RPMI7951 (cell line): ENCODE results near the gene ANK2. TPM values are rescaled to one million over a fixed set of nuclear protein-coding genes. Genes with fewer than 3 reads are reported as not detected.
"Not testable (repeated sequence)": the region's sequence is repeated elsewhere in the genome, so short reads cannot be mapped to it uniquely, and the experiment has no call there.

ENCODE experiments used
- DNase-seq: peaks from one replicate; pipeline ENCODE4 v3.0.0-alpha.2; 2012; ENCODE audit warnings: low read depth
- total RNA-seq: library from RNA; depleted of rRNA; stranded (reverse); fragments of >200 nt; shearing (Covaris generic); gene quantifications from 2 replicates; pipeline ENCODE4 v1.2.3, GENCODE V29; 2014

ANK2 gene
- total RNA-seq, 1 experiment from 2014 or later = 10.5 TPM

DNA sequence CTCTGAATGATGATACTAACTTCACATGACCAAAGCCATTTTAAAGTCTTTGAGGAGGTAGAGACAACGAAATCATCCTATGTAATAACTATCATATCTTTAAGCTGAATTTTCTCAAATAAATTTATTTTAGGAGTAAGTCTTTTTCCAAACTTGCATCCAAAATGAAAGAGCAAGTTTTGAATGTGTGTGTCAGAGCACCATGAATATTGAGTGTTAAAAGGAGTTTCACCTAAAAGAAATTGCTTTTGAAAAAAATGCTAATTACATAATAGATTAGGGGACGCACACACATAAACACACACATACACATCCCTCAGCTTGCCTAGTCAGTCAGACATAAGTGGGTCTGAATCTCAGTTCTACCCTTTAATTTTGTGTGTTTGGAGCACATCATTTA lies 1.9 kb downstream of the ANK2 start:
- DNase-seq = no peak

GRCh38 chr4:113052379-113052951 lies 3.0 kb downstream of the ANK2 start:
- DNase-seq = peak; percentile 58

GRCh38 chr4:113053883-113054282 lies 4.4 kb downstream of the ANK2 start:
- DNase-seq = no peak

DNA sequence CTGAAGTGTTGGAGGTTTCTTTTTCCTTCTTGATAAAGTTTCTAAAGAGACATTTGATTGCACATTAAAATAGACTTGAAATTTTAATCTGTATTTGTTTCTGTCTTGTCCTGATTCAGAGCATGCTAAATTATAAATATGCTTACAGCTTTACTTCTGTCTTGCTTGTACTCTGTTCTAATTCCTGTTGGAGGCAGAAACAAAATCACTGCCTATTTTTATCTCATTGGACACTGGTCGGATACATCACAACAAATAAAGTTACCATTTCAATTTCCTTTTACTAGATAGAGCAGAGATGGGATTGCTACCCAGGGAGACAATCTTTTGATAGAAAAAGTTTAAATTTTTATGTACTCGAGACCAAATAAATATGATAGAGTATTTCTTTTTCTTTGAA lies 6.9 kb downstream of the ANK2 start:
- no peak for DNase-seq

DNA sequence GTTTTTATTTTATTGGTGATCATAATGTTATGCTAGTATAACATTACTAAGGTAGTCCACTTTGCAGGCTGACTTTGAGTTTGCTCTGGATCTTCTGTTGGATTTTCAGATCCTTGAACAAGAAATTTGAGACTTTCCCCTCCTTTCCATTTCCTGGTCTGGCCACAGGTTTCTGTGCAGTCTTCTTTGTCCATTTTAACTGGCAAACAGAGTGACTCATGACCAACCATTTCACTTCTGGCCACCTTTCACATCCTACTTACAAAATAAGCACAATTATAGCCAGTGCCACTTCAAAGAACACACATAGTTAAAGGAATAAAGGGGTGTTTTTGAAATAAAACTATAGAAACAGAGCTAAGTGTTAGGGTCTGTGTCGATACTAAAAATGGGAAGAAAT lies 8.4 kb downstream of the ANK2 start:
- DNase-seq = peak; percentile 29

- DNase-seq = no peak
Measured at GRCh38 chr4:113059449-113060182, 10.2 kb downstream of the ANK2 start.

DNA sequence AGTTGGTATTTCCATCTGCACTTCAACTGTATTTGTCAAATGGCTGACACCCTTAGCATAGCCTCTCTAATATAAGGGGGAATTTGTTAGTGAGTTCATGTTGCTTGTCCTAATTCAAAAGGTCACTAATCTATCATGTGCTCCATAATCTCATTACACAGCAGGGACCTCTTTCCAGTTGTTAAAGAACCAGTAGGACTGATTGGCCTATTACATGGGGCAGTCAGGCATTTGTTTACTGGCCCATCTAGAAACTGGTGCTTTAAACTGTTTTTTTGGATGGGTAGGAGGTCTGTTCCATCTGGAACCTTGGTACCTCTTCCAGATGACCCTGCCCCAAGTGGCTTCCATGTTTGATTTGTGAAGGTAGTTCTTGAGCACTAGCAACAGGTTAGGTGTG lies 11.4 kb downstream of the ANK2 start:
- no peak for DNase-seq

DNA sequence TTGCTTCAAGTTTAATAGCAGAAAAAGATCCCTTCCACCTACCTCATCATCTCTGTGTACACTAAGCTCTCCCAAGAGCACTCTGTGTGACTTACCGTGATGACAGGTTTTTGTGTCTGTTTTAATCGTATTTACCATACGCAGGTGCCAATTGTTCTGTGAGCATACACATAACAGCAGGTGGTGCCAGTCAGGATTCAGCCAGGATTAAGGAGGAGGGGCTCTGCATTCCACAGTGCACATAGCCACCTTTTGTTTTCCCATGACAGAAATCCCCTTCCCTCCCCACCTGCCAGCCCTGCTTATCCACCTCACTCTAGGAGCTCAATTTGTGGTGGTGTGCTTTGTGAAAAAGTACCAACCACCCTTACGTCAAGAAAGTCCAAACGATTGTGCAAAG lies 14.8 kb downstream of the ANK2 start:
- no peak for DNase-seq

GRCh38 chr4:113065629-113066028 lies 16.2 kb downstream of the ANK2 start:
- DNase-seq = no peak

GRCh38 chr4:113068771-113069170 lies 19.3 kb downstream of the ANK2 start:
- not testable (repeated sequence) for DNase-seq

- DNase-seq = peak; percentile 23
Measured at GRCh38 chr4:113069212-113069892, 19.9 kb downstream of the ANK2 start.

DNA sequence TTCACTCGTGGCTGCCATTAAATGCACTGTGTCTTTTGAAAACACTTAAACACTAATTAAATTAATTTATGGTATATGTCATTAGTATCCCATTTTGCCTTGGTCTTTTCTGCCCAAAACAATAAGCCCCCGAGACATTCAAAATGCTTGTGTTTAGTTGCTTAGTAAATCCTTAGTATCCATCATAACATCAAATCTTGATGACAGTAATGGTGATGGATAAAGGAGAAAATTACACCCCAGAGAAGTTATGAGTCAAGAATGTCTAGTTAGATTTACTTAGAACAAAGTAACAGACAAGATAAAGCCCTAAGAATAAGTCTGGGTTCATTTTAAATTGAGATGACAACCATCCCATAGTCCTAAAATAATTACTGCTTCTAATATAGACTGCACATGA lies 21.3 kb downstream of the ANK2 start:
- no peak for DNase-seq

DNA sequence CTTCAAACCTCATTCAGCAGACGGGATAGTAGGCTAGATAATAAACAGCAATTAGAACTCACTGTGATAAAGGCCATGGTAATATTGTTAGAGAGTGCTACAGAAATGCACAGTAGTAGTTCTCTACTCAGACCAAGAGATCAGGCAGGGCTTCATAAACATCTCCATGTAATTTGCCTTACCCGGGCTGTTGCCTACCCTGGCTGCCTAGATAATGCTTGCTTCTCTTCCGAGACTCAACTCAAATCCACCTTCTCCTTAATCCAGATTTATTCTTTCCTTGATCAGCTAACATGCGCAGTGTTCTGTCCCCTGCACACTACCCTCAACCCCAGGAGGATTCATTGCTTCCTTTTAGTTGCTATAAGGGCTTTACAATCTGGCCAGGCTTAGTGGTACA lies 21.8 kb downstream of the ANK2 start:
- DNase-seq = no peak

- DNase-seq = no peak
Measured at GRCh38 chr4:113071805-113072204, 22.4 kb downstream of the ANK2 start.

DNA sequence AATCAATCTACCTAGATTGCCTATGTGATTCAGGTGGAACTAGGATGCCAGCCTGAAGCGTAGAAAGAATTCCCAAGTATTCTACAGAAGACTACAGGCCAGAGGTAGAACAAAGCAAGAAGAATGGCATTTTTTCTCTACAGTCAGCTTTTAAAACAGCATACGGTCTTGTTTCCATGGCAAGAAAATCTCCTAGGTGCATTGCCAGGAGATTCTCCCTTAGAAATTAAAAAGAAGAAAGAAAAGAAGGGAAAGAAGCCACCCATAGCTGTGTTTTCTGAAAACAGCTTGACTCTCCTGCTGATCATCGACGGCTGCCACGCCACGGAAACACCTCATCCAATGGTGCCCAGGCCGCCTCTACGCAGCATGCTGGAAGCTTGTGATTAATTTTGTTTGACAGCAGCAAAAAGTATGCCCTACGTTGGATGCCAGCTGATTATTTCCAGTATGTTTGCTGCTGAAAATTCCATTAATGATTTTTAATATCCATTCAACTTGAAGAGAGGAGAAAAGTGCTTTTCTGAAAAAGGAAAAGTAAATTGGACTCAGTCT lies 24.1 kb downstream of the ANK2 start:
- no peak for DNase-seq

- no peak for DNase-seq
Measured at GRCh38 chr4:113077575-113077974, 28.1 kb downstream of the ANK2 start.

DNA sequence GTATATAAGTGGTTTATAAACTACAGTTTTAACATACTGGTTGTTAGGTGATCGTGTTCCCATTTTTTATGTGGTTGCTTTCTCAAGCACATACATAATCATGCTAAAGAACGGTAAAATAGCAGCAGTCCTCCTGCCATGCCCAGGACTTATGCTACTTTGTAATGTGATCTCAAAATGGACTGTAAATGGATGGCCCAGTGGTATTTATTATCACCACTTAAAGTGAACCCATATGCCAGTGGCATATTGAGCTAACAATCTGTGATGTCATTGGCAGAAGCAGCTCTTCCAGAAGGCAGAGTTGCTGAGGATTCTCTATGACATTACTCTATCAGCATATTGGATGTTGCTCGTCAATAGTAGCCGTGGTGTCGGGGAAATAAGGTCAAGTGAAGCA lies 28.6 kb downstream of the ANK2 start:
- no peak for DNase-seq

GRCh38 chr4:113080050-113080449 lies 30.6 kb downstream of the ANK2 start:
- DNase-seq = no peak

DNA sequence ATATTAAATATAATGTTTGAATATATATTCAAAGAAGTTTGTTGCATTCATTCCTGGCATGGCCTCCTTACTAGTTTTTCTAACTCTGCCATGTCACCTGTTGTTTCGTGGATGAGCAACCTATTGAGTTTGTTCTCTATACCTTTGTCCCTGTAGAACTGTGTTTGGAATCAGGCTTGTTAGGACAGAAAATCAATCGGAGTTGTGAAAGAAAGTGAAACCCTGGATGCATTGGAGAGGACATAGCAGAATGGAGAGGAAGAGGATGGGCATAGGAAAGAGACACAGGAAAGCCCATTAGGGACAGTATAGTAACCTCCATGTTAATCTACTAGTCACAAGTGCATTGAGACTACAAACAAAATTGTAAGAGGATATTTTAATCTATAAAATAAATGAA lies 31.2 kb downstream of the ANK2 start:
- no peak for DNase-seq

- DNase-seq = no peak
Measured at GRCh38 chr4:113083346-113083745, 33.9 kb downstream of the ANK2 start.

DNA sequence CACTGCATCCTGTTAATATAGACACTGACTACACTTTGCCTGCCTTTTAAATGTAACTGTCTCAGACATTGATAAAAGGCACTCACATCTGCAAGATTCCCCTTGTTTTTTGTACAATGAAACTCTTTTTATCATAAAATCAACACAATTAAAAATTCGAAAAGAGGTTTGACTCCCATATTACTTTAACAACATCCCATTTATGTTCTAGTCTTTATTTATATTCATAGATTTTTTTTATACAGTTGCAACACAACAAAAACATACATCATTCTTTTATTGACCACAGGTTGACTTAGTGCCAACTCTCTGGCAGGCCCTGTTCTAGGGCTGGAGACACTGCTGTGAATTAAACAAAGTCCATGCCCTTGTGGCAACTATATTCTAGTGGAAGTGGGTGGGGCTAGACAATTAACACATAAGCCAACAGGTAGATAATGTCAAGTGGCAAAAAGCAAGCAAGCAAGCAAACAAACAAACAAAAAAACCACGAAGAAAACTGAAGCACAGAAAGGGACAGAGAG lies 36.8 kb downstream of the ANK2 start:
- no peak for DNase-seq

- no peak for DNase-seq
Measured at GRCh38 chr4:113088050-113088449, 38.6 kb downstream of the ANK2 start.

- no peak for DNase-seq
Measured at GRCh38 chr4:113090954-113091353, 41.5 kb downstream of the ANK2 start.
